ENCODE data around the gene LRMDA.

DNA sequence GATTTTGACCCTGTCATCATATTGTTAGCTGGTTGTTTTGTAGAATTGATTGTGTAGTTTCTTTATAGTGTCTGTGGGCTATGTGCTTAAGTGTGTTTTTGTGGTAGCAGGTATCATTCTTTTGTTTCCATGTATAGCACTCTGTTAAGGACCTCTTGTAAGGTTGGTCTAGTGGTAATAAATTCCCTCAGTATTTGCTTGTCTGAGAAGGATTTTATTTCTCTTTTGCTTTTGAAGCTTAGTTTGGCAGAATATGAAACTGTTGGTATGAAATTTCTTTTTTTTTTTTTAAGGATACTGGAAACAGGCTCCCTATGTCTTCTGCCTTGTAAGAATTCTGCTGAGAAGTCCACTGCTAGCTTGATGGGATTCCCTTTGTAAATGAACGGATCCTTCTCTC lies 1073.4 kb downstream of the LRMDA start:
- TF ChIP-seq POLR2AphosphoS5 (IDR thresholded peaks at IDR 0.05), result no peak
- TF ChIP-seq, protein P1, sequence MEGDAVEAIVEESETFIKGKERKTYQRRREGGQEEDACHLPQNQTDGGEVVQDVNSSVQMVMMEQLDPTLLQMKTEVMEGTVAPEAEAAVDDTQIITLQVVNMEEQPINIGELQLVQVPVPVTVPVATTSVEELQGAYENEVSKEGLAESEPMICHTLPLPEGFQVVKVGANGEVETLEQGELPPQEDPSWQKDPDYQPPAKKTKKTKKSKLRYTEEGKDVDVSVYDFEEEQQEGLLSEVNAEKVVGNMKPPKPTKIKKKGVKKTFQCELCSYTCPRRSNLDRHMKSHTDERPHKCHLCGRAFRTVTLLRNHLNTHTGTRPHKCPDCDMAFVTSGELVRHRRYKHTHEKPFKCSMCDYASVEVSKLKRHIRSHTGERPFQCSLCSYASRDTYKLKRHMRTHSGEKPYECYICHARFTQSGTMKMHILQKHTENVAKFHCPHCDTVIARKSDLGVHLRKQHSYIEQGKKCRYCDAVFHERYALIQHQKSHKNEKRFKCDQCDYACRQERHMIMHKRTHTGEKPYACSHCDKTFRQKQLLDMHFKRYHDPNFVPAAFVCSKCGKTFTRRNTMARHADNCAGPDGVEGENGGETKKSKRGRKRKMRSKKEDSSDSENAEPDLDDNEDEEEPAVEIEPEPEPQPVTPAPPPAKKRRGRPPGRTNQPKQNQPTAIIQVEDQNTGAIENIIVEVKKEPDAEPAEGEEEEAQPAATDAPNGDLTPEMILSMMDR (IDR thresholded peaks at IDR 0.05), result no peak
- TF ChIP-seq POLR2A (IDR thresholded peaks at IDR 0.05), result no peak
